WERI-Rb-1 (cell line): ENCODE results near the gene FLCN.
"Not testable (repeated sequence)": the region's sequence is repeated elsewhere in the genome, so short reads cannot be mapped to it uniquely, and the experiment has no call there.

Experiments used
- DNase-seq: peaks from one replicate; pipeline ENCODE4 v3.0.0-alpha.2; 2020
- H3K27ac ChIP-seq: fragments of 250-450 bp; sonication (Bioruptor Pico); 2 replicates; pipeline ENCODE4 v1.5.1; 2020; ENCODE audit warnings: mild to moderate bottlenecking, moderate library complexity
- H3K27me3 ChIP-seq: fragments of 250-450 bp; sonication (Bioruptor Pico); 2 replicates; pipeline ENCODE4 v1.5.1; 2021; ENCODE audit warnings: mild to moderate bottlenecking, low read depth, moderate library complexity; ENCODE audit not compliant: insufficient read depth, severe bottlenecking
- H3K36me3 ChIP-seq: fragments of 250-450 bp; sonication (Bioruptor Pico); 2 replicates; pipeline ENCODE4 v1.5.1; 2020; ENCODE audit warnings: mild to moderate bottlenecking, moderate library complexity
- H3K4me3 ChIP-seq: 2 replicates; pipeline ENCODE4 v1.5.1; 2011; ENCODE audit warnings: low read depth, mild to moderate bottlenecking, control low read depth, low read length
- H3K9me3 ChIP-seq: fragments of 250-450 bp; sonication (Bioruptor Pico); 2 replicates; pipeline ENCODE4 v1.5.1; 2021; ENCODE audit warnings: mild to moderate bottlenecking, moderate library complexity; ENCODE audit not compliant: severe bottlenecking
- TF ChIP-seq, protein P1 (sequence below): IDR thresholded peaks from 2 replicates; pipeline ENCODE4 v1.5.1; 2011; ENCODE audit warnings: low read depth, mild to moderate bottlenecking, control low read depth, inconsistent platforms, low read length

The FLCN gene

DNA sequence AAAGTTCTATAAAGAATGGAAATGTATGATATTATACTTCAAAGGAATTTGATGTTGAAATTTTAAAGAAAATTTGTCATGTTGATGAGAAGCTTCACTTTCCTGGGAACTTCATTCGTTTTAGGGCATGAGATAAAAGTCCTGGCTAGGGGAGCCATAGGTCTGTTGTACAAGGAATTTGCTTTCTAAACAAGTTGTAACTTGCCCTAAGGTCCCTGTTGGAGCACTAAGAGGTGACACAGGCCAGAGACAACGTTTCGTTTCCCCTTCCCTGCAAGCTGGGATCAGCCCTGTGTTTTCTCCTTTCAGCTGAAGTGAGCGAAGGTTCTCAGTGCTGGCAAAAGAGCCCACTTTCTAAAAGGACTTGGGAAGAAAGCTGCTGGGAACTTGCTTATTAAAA lies 47.4 kb downstream of the FLCN start:
- no peaks in the 10 kb centered on the region for H3K9me3 ChIP-seq
- no peaks in the 10 kb centered on the region for H3K27me3 ChIP-seq
- DNase-seq, result no peak
- H3K27ac ChIP-seq, result no peak overlapping the region
- H3K36me3 ChIP-seq, result peaks cover 14% of the 10 kb centered on the region
- H3K4me3 ChIP-seq, result no peak overlapping the region
- TF ChIP-seq, protein P1, sequence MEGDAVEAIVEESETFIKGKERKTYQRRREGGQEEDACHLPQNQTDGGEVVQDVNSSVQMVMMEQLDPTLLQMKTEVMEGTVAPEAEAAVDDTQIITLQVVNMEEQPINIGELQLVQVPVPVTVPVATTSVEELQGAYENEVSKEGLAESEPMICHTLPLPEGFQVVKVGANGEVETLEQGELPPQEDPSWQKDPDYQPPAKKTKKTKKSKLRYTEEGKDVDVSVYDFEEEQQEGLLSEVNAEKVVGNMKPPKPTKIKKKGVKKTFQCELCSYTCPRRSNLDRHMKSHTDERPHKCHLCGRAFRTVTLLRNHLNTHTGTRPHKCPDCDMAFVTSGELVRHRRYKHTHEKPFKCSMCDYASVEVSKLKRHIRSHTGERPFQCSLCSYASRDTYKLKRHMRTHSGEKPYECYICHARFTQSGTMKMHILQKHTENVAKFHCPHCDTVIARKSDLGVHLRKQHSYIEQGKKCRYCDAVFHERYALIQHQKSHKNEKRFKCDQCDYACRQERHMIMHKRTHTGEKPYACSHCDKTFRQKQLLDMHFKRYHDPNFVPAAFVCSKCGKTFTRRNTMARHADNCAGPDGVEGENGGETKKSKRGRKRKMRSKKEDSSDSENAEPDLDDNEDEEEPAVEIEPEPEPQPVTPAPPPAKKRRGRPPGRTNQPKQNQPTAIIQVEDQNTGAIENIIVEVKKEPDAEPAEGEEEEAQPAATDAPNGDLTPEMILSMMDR, result no peak

DNA sequence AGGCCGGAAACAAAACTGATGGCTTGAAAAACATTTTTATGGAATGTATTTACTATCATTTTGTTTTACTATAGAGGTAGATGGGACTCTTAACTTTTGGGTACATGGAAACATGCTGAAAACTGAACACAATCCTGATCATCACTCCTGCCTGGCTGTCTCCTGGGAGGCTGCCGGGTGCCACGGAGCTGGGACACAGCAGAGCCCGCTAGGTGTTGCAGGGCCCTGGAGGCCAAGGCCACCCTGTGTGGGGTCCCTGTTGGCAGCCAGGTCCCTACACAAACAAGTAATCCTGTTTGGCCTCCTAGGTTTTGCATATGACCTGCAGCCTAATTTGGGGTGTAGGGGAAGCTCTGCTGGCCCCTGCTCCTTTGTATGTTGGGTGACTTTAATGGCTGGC lies 48.4 kb downstream of the FLCN start:
- DNase-seq, result no peak
- H3K27me3 ChIP-seq, result no peaks in the 10 kb centered on the region
- no peak overlapping the region for H3K27ac ChIP-seq
- no peaks in the 10 kb centered on the region for H3K9me3 ChIP-seq
- H3K4me3 ChIP-seq, result no peak overlapping the region
- H3K36me3 ChIP-seq, result peaks cover 24% of the 10 kb centered on the region
- TF ChIP-seq, protein P1, result no peak

DNA sequence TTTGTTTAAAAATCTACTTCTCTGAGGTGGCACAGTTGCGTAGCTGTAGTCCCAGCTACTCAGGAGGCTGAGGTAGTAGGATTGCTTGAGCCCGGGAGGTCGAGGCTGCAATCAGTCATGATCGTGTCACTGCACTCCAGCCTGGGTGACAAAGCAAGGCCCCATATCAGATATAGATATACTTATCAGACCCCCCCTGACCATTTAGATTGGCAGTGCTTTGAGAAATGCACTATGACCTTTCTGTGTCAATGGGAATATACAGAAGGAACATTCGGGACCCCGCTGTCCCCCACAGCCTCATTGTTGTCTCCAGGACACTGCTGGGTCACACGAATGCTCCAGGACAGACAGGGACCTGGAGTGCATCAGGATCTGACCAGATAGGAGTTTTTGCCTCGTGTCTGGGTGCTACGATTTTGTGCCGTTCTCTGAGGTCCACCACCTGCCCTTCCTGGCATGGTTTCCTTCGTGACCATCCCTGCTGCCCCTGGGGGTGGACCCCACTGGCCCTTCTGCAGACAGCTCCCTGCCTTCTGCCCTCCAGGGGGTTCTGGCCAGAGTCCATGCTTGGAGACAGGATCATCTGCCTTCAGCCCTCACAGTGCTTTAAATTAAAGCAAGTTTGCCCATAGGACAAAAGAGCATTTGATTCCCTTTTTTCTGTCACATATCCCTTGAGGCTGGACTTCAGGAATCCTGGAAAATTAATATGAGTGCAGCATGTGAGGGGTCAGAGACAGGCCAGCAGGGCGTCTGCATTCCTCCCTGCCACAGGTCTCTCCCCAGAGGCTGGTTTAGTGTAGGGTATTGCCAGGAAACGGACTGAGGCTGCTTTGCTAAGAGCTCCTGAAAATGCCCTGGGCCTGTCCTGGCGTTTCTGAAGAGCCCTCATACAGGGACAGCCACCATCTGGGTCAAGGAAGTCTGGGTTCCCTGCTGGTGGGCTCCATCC lies 50.1 kb downstream of the FLCN start:
- H3K27ac ChIP-seq, result no peak overlapping the region
- H3K36me3 ChIP-seq, result peaks cover 40% of the 10 kb centered on the region
- TF ChIP-seq, protein P1, result no peak
- no peaks in the 10 kb centered on the region for H3K9me3 ChIP-seq
- H3K27me3 ChIP-seq, result no peaks in the 10 kb centered on the region
- no peak for DNase-seq
- no peak overlapping the region for H3K4me3 ChIP-seq

DNA sequence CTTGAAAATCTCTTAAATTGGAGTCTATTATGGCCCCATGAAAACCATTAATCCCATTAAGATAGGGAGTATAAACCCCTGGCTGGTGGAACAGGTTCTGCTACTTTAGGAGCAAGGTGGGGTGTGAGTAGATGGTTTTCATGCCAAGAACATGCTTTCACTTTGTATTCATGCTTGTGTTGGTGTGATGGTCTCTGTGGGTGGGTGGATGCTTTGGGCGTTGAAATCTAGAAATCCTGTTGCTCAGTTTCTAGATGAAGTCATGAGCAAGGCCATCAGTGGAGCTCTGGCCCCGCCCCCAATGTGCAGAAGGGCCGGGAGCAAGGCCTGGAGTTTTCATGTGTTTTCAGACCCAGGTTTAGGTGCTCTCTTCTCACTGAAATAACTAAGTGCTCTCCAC lies 50.9 kb downstream of the FLCN start:
- Histone ChIP-seq H3K36me3 (peaks cover 47% of the 10 kb centered on the region), H3K27ac (no peak overlapping the region), H3K4me3 (no peak overlapping the region), H3K9me3 (no peaks in the 10 kb centered on the region), H3K27me3 (no peaks in the 10 kb centered on the region)
- TF ChIP-seq, protein P1, result no peak
- no peak for DNase-seq

DNA sequence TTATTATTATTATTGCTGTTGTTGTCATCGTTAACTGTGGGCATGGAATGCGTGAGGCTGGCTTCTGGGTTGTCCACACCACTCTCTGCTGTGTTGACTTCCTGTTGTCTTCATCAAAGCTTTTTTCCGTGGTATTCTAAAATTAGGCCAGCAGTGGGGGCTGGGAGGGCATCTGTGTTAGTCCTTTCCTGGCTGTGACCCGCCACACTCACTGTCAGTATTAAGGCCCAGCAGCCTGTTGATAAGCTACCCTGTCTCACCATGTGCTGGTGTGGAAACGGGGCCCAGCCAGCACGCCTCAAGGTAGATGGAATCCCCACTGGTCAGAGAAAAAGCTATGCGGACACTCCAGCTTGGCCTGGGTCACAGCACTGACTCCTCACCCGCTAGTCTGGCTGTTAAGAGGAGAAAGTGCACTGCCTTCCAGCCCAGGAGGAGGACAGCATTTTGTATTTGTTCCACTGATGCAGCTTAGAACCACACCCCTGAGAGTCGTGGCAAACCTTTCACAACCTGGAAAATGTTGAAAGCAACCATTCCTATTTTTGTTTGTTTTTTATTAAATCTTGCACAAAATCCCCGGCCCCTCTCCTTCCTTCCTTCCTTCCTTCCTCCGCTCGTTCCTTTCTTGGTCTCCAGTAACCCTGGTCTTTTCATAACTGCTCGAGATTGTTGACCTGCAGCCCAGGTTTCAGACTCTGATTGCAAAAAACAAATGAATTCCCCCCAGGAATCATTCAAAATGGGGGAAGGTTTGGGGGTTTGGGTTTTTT lies 51.8 kb downstream of the FLCN start:
- peaks cover 56% of the 10 kb centered on the region for H3K36me3 ChIP-seq
- DNase-seq, H3K27ac ChIP-seq, H3K27me3 ChIP-seq, H3K9me3 ChIP-seq, H3K4me3 ChIP-seq: not testable (repeated sequence)

DNA sequence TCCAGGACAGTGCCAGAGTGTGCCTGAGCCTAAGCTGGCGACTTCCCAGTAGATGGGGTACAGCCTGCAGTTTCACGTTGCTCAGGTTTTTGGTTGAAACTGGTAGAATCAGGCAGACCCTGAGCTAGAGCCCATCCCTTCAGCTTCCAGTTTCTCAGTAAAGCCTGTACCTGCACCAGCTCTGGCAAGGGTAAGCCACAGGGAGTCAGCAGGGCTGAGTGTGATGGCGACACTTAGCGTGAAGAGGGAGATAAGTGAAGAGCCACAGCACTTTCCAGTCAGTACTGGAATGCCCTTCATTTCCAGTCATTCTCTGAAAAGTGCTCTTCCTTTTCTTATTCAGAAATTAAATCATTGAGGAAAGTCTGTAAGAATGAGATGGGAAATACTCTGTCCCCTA lies 53.2 kb downstream of the FLCN start:
- Histone ChIP-seq H3K9me3 (no peaks in the 10 kb centered on the region), H3K27me3 (no peaks in the 10 kb centered on the region), H3K4me3 (no peak overlapping the region), H3K36me3 (peaks cover 64% of the 10 kb centered on the region), H3K27ac (no peak overlapping the region)
- TF ChIP-seq, protein P1, result no peak
- DNase-seq, result no peak
